Natural killer cell (primary cell): ENCODE results near the gene GFOD1. TPM values are rescaled to one million over a fixed set of nuclear protein-coding genes. Genes with fewer than 3 reads are reported as not detected.

ENCODE experiments used
- ATAC-seq, 3 donors: fragments of 150-1000 bp in 2 of 3; fragments of 200-7000 bp in 1 of 3; cut with Tn5 transposase; 1 replicate in 1 of 3; 2 replicates in 2 of 3; pipeline ENCODE4 v1.10.0; 2021; ENCODE audit warnings: mild to moderate bottlenecking in 2 of 3, moderate library complexity in 2 of 3
- DNase-seq, 2 donors: peaks; one replicate each; pipeline versions ENCODE4 v3.0.0 to v3.0.0-alpha.2; 2013 to 2021; ENCODE audit warnings: mixed read lengths in 1 of 2
- H3K27ac ChIP-seq: one replicate; pipeline ENCODE4 v1.5.1; 2013; ENCODE audit warnings: mild to moderate bottlenecking, low read length
- H3K27me3 ChIP-seq: one replicate; pipeline ENCODE4 v1.6.1; 2013; ENCODE audit warnings: low read length; ENCODE audit not compliant: control insufficient read depth, insufficient read depth
- H3K36me3 ChIP-seq: one replicate; pipeline ENCODE4 v1.6.1; 2013; ENCODE audit warnings: low read length; ENCODE audit not compliant: control insufficient read depth, insufficient read depth
- H3K4me1 ChIP-seq: one replicate; pipeline ENCODE4 v1.6.1; 2013; ENCODE audit warnings: low read length; ENCODE audit not compliant: control insufficient read depth, insufficient read depth
- H3K4me3 ChIP-seq: one replicate; pipeline ENCODE4 v1.5.1; 2013; ENCODE audit warnings: low read length
- H3K9me3 ChIP-seq: one replicate; pipeline ENCODE4 v1.6.1; 2013; ENCODE audit warnings: low read length; ENCODE audit not compliant: control insufficient read depth, insufficient read depth
- H3K27ac Mint-ChIP-seq, 2 donors: one replicate each; pipeline ENCODE4 v1.8.0; 2022; ENCODE audit warnings: mild to moderate bottlenecking in 2 of 2, mixed read lengths in 2 of 2, moderate library complexity in 1 of 2
- H3K27me3 Mint-ChIP-seq, 2 donors: one replicate each; pipeline ENCODE4 v1.8.0; 2022; ENCODE audit warnings: low read depth in 2 of 2, mixed read lengths in 2 of 2
- H3K36me3 Mint-ChIP-seq: one replicate; pipeline ENCODE4 v1.8.0; 2022; ENCODE audit warnings: mixed read lengths
- H3K4me1 Mint-ChIP-seq, 2 donors: one replicate each; pipeline ENCODE4 v1.8.0; 2022; ENCODE audit warnings: mixed read lengths in 2 of 2
- H3K4me3 Mint-ChIP-seq: one replicate; pipeline ENCODE4 v1.8.0; 2022; ENCODE audit warnings: mild to moderate bottlenecking, moderate library complexity, mixed read lengths
- H3K9me3 Mint-ChIP-seq, 2 donors: one replicate each; pipeline ENCODE4 v1.8.0; 2022; ENCODE audit warnings: mixed read lengths in 2 of 2
- WGBS: methylation state at CpG from one replicate; pipeline ENCODE4 v1.1.7; 2013; ENCODE audit warnings: missing lambda C conversion rate; ENCODE audit not compliant: insufficient coverage; 5-methylcytosine and 5-hydroxymethylcytosine counted together
- intact Hi-C: fragments of 100-400 bp; cut with micrococcal nuclease; formaldehyde crosslinking; loops from one replicate; pipeline ENCODE4 v1.14.2; 2022
- total RNA-seq, 4 donors: library from RNA; stranded (reverse); fragments of 120-200 nt in 1 of 4; gene quantifications; one replicate each; pipeline versions ENCODE4 v1.2.3 to v1.2.4, GENCODE V29; 2013 to 2022
- TF ChIP-seq, protein P1 (sequence below): fragments of 200-600 bp; IDR thresholded peaks from one replicate; pipeline ENCODE4 v1.8.0; 2022; ENCODE audit warnings: antibody characterized with exemption

The GFOD1 gene
- total RNA-seq, 3 donors from 2014 or later (not counting 1 experiment from before 2014, with no cell fraction given), result 59.7 to 74.5 (median 71.2) TPM

DNA sequence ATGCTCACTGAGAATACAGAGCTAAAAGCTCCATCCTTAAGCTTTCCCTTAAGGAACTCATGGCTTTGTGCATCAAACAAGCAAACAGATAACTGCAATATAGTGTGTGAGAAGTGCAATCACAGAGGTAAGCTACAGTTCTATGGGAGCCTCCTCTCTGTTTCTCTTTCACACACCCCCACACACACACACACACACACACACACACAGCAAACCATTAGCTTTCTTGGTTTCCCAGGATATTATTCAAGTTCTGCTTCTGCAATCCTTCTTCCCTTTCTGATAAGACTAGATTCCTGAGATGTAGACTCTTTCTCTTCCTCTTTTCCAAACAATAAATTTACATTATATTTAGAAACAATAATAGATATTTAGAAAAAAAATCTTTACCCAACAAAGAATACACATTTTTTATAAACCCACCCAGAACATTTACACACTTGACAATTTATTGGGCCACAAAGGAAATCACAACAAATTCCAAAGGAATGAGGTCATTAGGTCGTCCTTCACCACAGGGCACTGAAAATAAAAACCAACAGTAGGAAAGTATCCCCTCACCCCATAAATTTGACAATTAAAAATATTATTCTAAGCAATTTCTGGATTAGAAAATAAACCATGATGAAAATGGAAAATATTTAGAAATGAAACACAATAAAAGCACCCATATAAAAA lies 9.3 kb upstream of the GFOD1 start:
- Mint-ChIP-seq H3K27me3 (no peaks in the 10 kb centered on the region), H3K9me3 (no peaks in the 10 kb centered on the region), H3K4me1 (no peaks in the 10 kb centered on the region), H3K27ac (no peak overlapping the region), H3K4me3 (no peak overlapping the region), H3K36me3 (no peaks in the 10 kb centered on the region)
- Histone ChIP-seq H3K27ac (no peak overlapping the region), H3K9me3 (no peaks in the 10 kb centered on the region), H3K27me3 (no peaks in the 10 kb centered on the region), H3K4me1 (no peaks in the 10 kb centered on the region), H3K4me3 (no peak overlapping the region), H3K36me3 (no peaks in the 10 kb centered on the region)
- 29% methylated on average over 1 of the region's 1 CpG for WGBS
- TF ChIP-seq, protein P1, sequence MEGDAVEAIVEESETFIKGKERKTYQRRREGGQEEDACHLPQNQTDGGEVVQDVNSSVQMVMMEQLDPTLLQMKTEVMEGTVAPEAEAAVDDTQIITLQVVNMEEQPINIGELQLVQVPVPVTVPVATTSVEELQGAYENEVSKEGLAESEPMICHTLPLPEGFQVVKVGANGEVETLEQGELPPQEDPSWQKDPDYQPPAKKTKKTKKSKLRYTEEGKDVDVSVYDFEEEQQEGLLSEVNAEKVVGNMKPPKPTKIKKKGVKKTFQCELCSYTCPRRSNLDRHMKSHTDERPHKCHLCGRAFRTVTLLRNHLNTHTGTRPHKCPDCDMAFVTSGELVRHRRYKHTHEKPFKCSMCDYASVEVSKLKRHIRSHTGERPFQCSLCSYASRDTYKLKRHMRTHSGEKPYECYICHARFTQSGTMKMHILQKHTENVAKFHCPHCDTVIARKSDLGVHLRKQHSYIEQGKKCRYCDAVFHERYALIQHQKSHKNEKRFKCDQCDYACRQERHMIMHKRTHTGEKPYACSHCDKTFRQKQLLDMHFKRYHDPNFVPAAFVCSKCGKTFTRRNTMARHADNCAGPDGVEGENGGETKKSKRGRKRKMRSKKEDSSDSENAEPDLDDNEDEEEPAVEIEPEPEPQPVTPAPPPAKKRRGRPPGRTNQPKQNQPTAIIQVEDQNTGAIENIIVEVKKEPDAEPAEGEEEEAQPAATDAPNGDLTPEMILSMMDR, result no peak
- no peak for ATAC-seq
- DNase-seq, result no peak
- intact Hi-C loops, result no loop called here

DNA sequence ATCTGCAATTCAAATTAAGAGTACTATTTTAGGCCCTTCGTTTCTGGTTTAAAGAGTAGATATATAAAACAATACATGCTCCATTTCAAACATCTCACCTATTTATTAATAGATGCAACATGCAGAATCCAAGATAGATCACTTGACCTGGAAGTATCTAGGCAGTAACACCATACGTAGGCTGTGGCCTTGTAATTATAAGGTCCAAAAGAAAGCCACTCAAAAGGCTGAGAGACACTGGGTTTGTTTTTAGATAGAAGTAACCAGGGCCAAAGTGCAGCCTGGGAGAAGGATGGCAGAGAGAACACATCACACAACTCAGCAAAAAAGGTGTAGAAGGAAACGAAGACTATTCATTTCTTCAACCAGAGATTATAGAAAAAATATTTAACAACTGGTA lies 8.4 kb upstream of the GFOD1 start:
- no peak overlapping the region for H3K4me3 Mint-ChIP-seq
- H3K36me3 ChIP-seq, result no peaks in the 10 kb centered on the region
- H3K27me3 Mint-ChIP-seq, result no peaks in the 10 kb centered on the region
- TF ChIP-seq, protein P1, result no peak
- H3K27ac Mint-ChIP-seq, result no peak overlapping the region
- ATAC-seq (no peak), DNase-seq (no peak)
- H3K4me3 ChIP-seq, result no peak overlapping the region
- H3K4me1 Mint-ChIP-seq, result no peaks in the 10 kb centered on the region
- no peaks in the 10 kb centered on the region for H3K36me3 Mint-ChIP-seq
- H3K9me3 ChIP-seq, result no peaks in the 10 kb centered on the region
- no peaks in the 10 kb centered on the region for H3K4me1 ChIP-seq
- intact Hi-C loops, result no loop called here
- no peaks in the 10 kb centered on the region for H3K9me3 Mint-ChIP-seq
- 100% methylated on average over 1 of the region's 3 CpGs for WGBS
- no peaks in the 10 kb centered on the region for H3K27me3 ChIP-seq
- no peak overlapping the region for H3K27ac ChIP-seq

DNA sequence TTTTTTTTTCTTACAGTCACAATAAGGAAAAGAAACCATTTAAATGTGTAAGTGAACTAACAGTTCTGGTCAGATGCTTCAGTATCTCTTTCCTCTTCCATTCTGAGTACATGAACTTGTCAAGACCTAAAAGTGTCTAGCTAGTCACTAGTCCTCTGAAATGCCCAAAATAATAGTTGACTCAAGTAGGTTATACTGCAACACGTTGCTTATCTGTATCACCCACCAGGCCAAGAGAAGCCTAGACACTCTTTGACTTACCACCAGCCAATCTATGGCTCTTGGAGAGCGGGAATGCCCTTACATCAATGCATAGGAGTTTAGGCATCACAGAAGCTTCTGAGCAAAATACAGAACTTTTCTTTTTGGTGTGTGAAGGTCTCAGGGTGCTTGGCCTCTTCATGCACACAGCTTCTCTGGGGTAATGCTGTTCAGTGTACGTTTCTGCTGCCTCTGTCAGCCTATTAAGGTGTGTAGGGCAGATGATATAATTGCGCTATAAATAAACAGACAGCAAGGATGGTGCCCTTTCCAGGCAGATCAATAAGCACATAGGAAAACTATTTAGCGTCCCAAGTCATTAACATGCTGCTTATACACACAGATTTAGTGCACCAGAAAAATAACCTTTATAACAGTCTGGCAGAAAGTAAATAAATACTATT lies 7.8 kb upstream of the GFOD1 start:
- TF ChIP-seq, protein P1, result no peak
- Mint-ChIP-seq H3K27me3 (no peaks in the 10 kb centered on the region), H3K4me3 (no peak overlapping the region), H3K9me3 (no peaks in the 10 kb centered on the region), H3K4me1 (no peaks in the 10 kb centered on the region), H3K36me3 (no peaks in the 10 kb centered on the region), H3K27ac (no peak overlapping the region)
- Histone ChIP-seq H3K36me3 (no peaks in the 10 kb centered on the region), H3K4me1 (no peaks in the 10 kb centered on the region), H3K4me3 (no peak overlapping the region), H3K27ac (no peak overlapping the region), H3K27me3 (no peaks in the 10 kb centered on the region), H3K9me3 (no peaks in the 10 kb centered on the region)
- DNase-seq, result no peak
- WGBS, result 86% methylated on average over 5 of the region's 5 CpGs
- intact Hi-C loops, result no loop called here
- no peak for ATAC-seq

DNA sequence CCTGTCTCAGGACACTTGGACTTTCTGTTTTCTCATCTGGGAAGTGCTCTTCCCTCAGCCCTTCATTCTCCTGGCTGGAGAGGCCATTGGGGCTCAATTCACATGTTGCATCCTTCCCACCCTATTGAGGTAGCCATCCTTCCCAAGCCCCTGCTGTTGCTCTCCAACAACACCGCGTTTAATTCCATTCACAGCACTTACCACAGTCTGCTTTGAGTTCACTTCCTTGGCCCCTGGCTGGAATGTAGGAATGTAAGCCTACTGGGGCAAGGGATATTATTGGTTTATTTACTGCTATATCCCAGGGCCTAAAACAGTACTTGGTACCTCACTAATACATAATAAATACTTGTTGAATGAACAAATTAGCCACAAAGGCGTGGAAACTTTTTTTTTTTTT lies 6.7 kb upstream of the GFOD1 start:
- WGBS, result 87% methylated on average over 2 of the region's 3 CpGs
- no peaks in the 10 kb centered on the region for H3K27me3 Mint-ChIP-seq
- H3K36me3 ChIP-seq, result no peaks in the 10 kb centered on the region
- H3K36me3 Mint-ChIP-seq, result no peaks in the 10 kb centered on the region
- H3K27ac Mint-ChIP-seq, result no peak overlapping the region
- intact Hi-C loops, result no loop called here
- no peak overlapping the region for H3K27ac ChIP-seq
- no peaks in the 10 kb centered on the region for H3K27me3 ChIP-seq
- H3K9me3 Mint-ChIP-seq, result no peaks in the 10 kb centered on the region
- H3K4me3 Mint-ChIP-seq, result no peak overlapping the region
- H3K4me1 Mint-ChIP-seq, result no peaks in the 10 kb centered on the region
- TF ChIP-seq, protein P1, result no peak
- no peak for ATAC-seq
- H3K4me3 ChIP-seq, result no peak overlapping the region
- no peak for DNase-seq
- H3K9me3 ChIP-seq, result no peaks in the 10 kb centered on the region
- H3K4me1 ChIP-seq, result no peaks in the 10 kb centered on the region
